ENCODE measurements around the gene SAMD3. TPM values are rescaled to one million over a fixed set of nuclear protein-coding genes. Genes with fewer than 3 reads are reported as not detected.
"Not testable (repeated sequence)": the region's sequence is repeated elsewhere in the genome, so short reads cannot be mapped to it uniquely, and the experiment has no call there.

SAMD3 gene
- total RNA-seq, 4 donors from 2014 or later, result 4.0 to 4.4 TPM; not detected in 2

GRCh38 chr6:130244728-130245127, 22.0 kb upstream of the SAMD3 start:
- 83 to 93% methylated on average over 2 of the region's 2 CpGs for whole genome bisulfite sequencing, 2 donors (ENCODE audit: low coverage in 1 of 2)
- Histone ChIP-seq H3K9me3 (no peaks in the 10 kb centered on the region), H3K36me3 (no peaks in the 10 kb centered on the region), H3K4me3 (no peak overlapping the region), H3K27me3 (no peaks in the 10 kb centered on the region), H3K4me1 (no peaks in the 10 kb centered on the region), H3K27ac (no peak overlapping the region)
- intact Hi-C loops (cut with DNase I; ENCODE audit: low total_unique reads) (no loop called here), in situ Hi-C loops (cut with MboI; ENCODE audit: low pct_ligation_motif_present in 1 of 4, low pct_unique_long_range_greater_than_20kb in 1 of 4, low sequenced_read_pairs in 3 of 4) (no loop called here)
- TF ChIP-seq POLR2AphosphoS5 (IDR thresholded peaks at IDR 0.05), result no peak
- no peak for TF ChIP-seq POLR2A (IDR thresholded peaks at IDR 0.05)
- no peak for TF ChIP-seq EP300 (IDR thresholded peaks at IDR 0.05; ENCODE audit: low read depth)
- no peak for TF ChIP-seq CTCF (IDR thresholded peaks at IDR 0.05)
- DNase-seq, result no peak

GRCh38 chr6:130240232-130240631, 17.5 kb upstream of the SAMD3 start:
- H3K4me1 ChIP-seq, result no peaks in the 10 kb centered on the region
- no peaks in the 10 kb centered on the region for H3K27me3 ChIP-seq
- in situ Hi-C loops (cut with MboI; ENCODE audit: low pct_ligation_motif_present in 1 of 4, low pct_unique_long_range_greater_than_20kb in 1 of 4, low sequenced_read_pairs in 3 of 4), result no loop called here
- 67 to 80% methylated on average over 2 to 4 of the region's 4 CpGs for WGBS, 2 donors (ENCODE audit: low coverage in 1 of 2)
- H3K27ac ChIP-seq, result no peak overlapping the region
- H3K4me3 ChIP-seq, result no peak overlapping the region
- DNase-seq, result no peak
- H3K9me3 ChIP-seq, result no peaks in the 10 kb centered on the region
- H3K36me3 ChIP-seq, result no peaks in the 10 kb centered on the region
- intact Hi-C loops (cut with DNase I; ENCODE audit: low total_unique reads), result no loop called here
- TF ChIP-seq POLR2A (IDR thresholded peaks at IDR 0.05) (no peak), POLR2AphosphoS5 (IDR thresholded peaks at IDR 0.05) (no peak), CTCF (IDR thresholded peaks at IDR 0.05) (no peak)

- Histone ChIP-seq H3K4me1 (no peaks in the 10 kb centered on the region), H3K27me3 (no peaks in the 10 kb centered on the region), H3K36me3 (no peaks in the 10 kb centered on the region), H3K9me3 (no peaks in the 10 kb centered on the region), H3K4me3 (no peak overlapping the region), H3K27ac (no peak overlapping the region)
- in situ Hi-C loops (cut with MboI; ENCODE audit: low pct_ligation_motif_present in 1 of 4, low pct_unique_long_range_greater_than_20kb in 1 of 4, low sequenced_read_pairs in 3 of 4), result no loop called here
- TF ChIP-seq CTCF (IDR thresholded peaks at IDR 0.05), result no peak
- TF ChIP-seq POLR2AphosphoS5 (IDR thresholded peaks at IDR 0.05), result no peak
- TF ChIP-seq POLR2A (IDR thresholded peaks at IDR 0.05), result no peak
- TF ChIP-seq EP300 (IDR thresholded peaks at IDR 0.05; ENCODE audit: low read depth), result no peak
- DNase-seq, result no peak
- WGBS, 2 donors (ENCODE audit: low coverage in 1 of 2), result 85 to 100% methylated on average over 1 to 2 of the region's 2 CpGs
- intact Hi-C loops (cut with DNase I; ENCODE audit: low total_unique reads), result no loop called here
These were observed 17.0 kb upstream of the SAMD3 start for GRCh38 chr6:130239755-130240154.

- H3K27ac ChIP-seq, result no peak overlapping the region
- H3K36me3 ChIP-seq, result no peaks in the 10 kb centered on the region
- intact Hi-C loops (cut with DNase I; ENCODE audit: low total_unique reads), result no loop called here
- no peaks in the 10 kb centered on the region for H3K4me1 ChIP-seq
- TF ChIP-seq EP300 (IDR thresholded peaks at IDR 0.05; ENCODE audit: low read depth) (no peak), CTCF (IDR thresholded peaks at IDR 0.05) (no peak), POLR2AphosphoS5 (IDR thresholded peaks at IDR 0.05) (no peak), POLR2A (IDR thresholded peaks at IDR 0.05) (no peak)
- H3K27me3 ChIP-seq, result no peaks in the 10 kb centered on the region
- no peaks in the 10 kb centered on the region for H3K9me3 ChIP-seq
- WGBS, 2 donors (ENCODE audit: low coverage in 1 of 2), result 51% methylated on average over 2 to 3 of the region's 3 CpGs
- in situ Hi-C loops (cut with MboI; ENCODE audit: low pct_ligation_motif_present in 1 of 4, low pct_unique_long_range_greater_than_20kb in 1 of 4, low sequenced_read_pairs in 3 of 4), result no loop called here
- H3K4me3 ChIP-seq, result no peak overlapping the region
- DNase-seq, result no peak
These were observed 10.6 kb upstream of the SAMD3 start for GRCh38 chr6:130233330-130233729.

- H3K27ac ChIP-seq; H3K27me3 ChIP-seq; H3K4me3 ChIP-seq; H3K36me3 ChIP-seq; H3K9me3 ChIP-seq; H3K4me1 ChIP-seq; DNase-seq; intact Hi-C loops (cut with DNase I; ENCODE audit: low total_unique reads); in situ Hi-C loops (cut with MboI; ENCODE audit: low pct_ligation_motif_present in 1 of 4, low pct_unique_long_range_greater_than_20kb in 1 of 4, low sequenced_read_pairs in 3 of 4): not testable (repeated sequence)
- WGBS, 2 donors (ENCODE audit: low coverage in 1 of 2), result 72 to 80% methylated on average over 5 to 6 of the region's 6 CpGs
These were observed 7.8 kb upstream of the SAMD3 start for GRCh38 chr6:130230531-130230930.

Data from transverse colon (tissue), 4 donors.